SU-DHL-6 (cell line): ENCODE results near the gene PARVB.

ENCODE experiments used
- H2AFZ ChIP-seq: fragments of 200-600 bp; sonication (generic); 2 replicates; pipeline ENCODE4 v1.6.1; 2014; ENCODE audit warnings: low read depth, mild to moderate bottlenecking, moderate library complexity, mixed read lengths, antibody characterized with exemption, low read length; ENCODE audit not compliant: severe bottlenecking
- H3F3A ChIP-seq: fragments of 200-600 bp; shearing (Covaris generic); 2 replicates; pipeline ENCODE4 v1.6.0; 2016; ENCODE audit warnings: antibody characterized with exemption, mild to moderate bottlenecking; ENCODE audit not compliant: insufficient read depth
- H3K27ac ChIP-seq: fragments of 200-600 bp; sonication (generic); 2 replicates; pipeline ENCODE4 v1.5.1; 2016; ENCODE audit warnings: low read depth, mild to moderate bottlenecking, low read length, moderate library complexity, mixed read lengths
- H3K27me3 ChIP-seq: fragments of 200-600 bp; sonication (generic), shearing (Covaris generic); 2 replicates; pipeline ENCODE4 v1.6.0; 2014; ENCODE audit warnings: mild to moderate bottlenecking, low read length
- H3K36me3 ChIP-seq: fragments of 200-600 bp; sonication (generic); 2 replicates; pipeline ENCODE4 v1.6.1; 2014; ENCODE audit warnings: mild to moderate bottlenecking, low read length, mixed read lengths
- H3K4me2 ChIP-seq: fragments of 300-600, 200-600 bp; shearing (Covaris generic), sonication (generic); 2 replicates; pipeline ENCODE4 v1.6.0; 2014; ENCODE audit warnings: low read length, low read depth, mild to moderate bottlenecking; ENCODE audit not compliant: poor library complexity, severe bottlenecking
- H3K4me3 ChIP-seq: fragments of 200-600 bp; sonication (generic); 2 replicates; pipeline ENCODE4 v1.5.1; 2014; ENCODE audit warnings: antibody characterized with exemption, low read length, mild to moderate bottlenecking, mixed read lengths; ENCODE audit not compliant: insufficient read depth, poor library complexity, severe bottlenecking
- H3K79me2 ChIP-seq: fragments of 200-600 bp; sonication (generic); 2 replicates; pipeline ENCODE4 v1.6.1; 2014; ENCODE audit warnings: mild to moderate bottlenecking, low read length, moderate library complexity; ENCODE audit not compliant: insufficient read depth
- H3K9ac ChIP-seq: fragments of 200-600 bp; sonication (generic); 2 replicates; pipeline ENCODE4 v1.7.0; 2014; ENCODE audit warnings: mild to moderate bottlenecking, low read length
- H3K9me2 ChIP-seq: fragments of 200-600 bp; sonication (generic); replicated peaks from 2 replicates; pipeline ENCODE4 v1.6.1; 2014; ENCODE audit warnings: low read length; ENCODE audit not compliant: insufficient read depth
- H3K9me3 ChIP-seq: fragments of 200-600 bp; sonication (generic); 2 replicates; pipeline ENCODE4 v1.6.1; 2014; ENCODE audit warnings: low read length, mixed read lengths; ENCODE audit not compliant: insufficient read depth
- H4K20me1 ChIP-seq: fragments of 200-600 bp; sonication (generic); 2 replicates; pipeline ENCODE4 v1.6.1; 2014; ENCODE audit warnings: low read depth, mild to moderate bottlenecking, antibody characterized with exemption, low read length, moderate library complexity, mixed read lengths
- EZH2phosphoT487 ChIP-seq: fragments of 200-600 bp; sonication (generic), shearing (Covaris generic); conservative IDR thresholded peaks from 2 replicates; pipeline ENCODE4 v1.6.1; 2018; ENCODE audit warnings: mild to moderate bottlenecking, antibody characterized with exemption, low read length, moderate library complexity, mixed read lengths
- TF ChIP-seq, protein P1 (sequence below): fragments of 200-600 bp; sonication (generic); IDR thresholded peaks from one replicate; pipeline ENCODE4 v1.5.1; 2017; ENCODE audit warnings: antibody characterized with exemption, mild to moderate bottlenecking, low read length, moderate library complexity; ENCODE audit not compliant: insufficient read depth, poor library complexity, severe bottlenecking

Gene PARVB

DNA sequence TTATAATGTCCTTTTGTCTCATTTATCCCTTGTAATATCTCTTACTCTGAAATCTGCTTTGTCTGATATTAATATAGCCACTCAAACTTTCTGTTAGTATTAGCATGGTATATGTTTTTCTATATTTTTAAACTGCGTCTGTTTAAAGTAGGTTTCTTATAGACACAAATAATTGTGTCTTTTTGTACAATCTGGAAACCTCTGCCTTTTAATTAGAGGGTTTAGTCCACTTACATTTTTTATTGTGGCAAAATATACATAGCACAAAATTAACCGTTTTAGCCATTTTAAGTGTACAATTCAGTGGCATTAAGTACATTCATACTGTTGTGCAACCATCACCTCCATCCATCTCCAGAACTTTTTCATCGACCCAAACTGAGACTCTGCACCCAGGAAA is 185.2 kb downstream of the PARVB start:
- Histone ChIP-seq H3K9ac (no peak overlapping the region), H3K4me3 (no peak overlapping the region), H2AFZ (no peak overlapping the region), H3K36me3 (no peaks in the 10 kb centered on the region), H3K9me2 (no peaks in the 10 kb centered on the region), H4K20me1 (no peaks in the 10 kb centered on the region), H3K9me3 (no peaks in the 10 kb centered on the region), H3K4me2 (no peak overlapping the region), H3K79me2 (no peaks in the 10 kb centered on the region), H3K27ac (no peak overlapping the region), H3K27me3 (no peaks in the 10 kb centered on the region), H3F3A (no peaks in the 10 kb centered on the region)
- no peak for TF ChIP-seq EZH2phosphoT487
- TF ChIP-seq, protein P1, sequence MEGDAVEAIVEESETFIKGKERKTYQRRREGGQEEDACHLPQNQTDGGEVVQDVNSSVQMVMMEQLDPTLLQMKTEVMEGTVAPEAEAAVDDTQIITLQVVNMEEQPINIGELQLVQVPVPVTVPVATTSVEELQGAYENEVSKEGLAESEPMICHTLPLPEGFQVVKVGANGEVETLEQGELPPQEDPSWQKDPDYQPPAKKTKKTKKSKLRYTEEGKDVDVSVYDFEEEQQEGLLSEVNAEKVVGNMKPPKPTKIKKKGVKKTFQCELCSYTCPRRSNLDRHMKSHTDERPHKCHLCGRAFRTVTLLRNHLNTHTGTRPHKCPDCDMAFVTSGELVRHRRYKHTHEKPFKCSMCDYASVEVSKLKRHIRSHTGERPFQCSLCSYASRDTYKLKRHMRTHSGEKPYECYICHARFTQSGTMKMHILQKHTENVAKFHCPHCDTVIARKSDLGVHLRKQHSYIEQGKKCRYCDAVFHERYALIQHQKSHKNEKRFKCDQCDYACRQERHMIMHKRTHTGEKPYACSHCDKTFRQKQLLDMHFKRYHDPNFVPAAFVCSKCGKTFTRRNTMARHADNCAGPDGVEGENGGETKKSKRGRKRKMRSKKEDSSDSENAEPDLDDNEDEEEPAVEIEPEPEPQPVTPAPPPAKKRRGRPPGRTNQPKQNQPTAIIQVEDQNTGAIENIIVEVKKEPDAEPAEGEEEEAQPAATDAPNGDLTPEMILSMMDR, result no peak

DNA sequence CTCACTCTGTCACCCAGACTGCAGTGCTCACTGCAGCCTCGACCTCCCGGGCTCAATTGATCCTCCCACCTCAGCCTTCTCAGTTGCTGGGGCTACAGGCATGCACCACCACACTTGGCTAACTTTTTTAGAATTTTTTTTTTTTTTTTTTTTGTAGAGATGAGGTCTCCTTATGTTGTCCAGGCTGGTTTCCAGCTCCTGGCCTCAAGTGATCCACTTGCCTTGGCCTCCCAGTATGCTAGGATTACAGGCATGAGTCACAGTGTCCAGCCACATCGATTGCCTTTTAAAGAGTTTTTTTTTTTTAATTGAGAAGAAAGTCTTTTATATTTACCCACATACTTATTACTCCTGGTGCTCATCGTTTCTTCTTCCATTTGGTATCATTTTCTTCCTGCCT is 186.6 kb downstream of the PARVB start:
- no peaks in the 10 kb centered on the region for H3K27me3 ChIP-seq
- no peaks in the 10 kb centered on the region for H4K20me1 ChIP-seq
- no peaks in the 10 kb centered on the region for H3K9me3 ChIP-seq
- no peaks in the 10 kb centered on the region for H3K9me2 ChIP-seq
- no peak overlapping the region for H3K27ac ChIP-seq
- H3K4me3 ChIP-seq, result no peak overlapping the region
- TF ChIP-seq EZH2phosphoT487, result no peak
- TF ChIP-seq, protein P1, result no peak
- H2AFZ ChIP-seq, result no peak overlapping the region
- no peaks in the 10 kb centered on the region for H3K36me3 ChIP-seq
- no peak overlapping the region for H3K9ac ChIP-seq
- no peaks in the 10 kb centered on the region for H3F3A ChIP-seq
- H3K79me2 ChIP-seq, result no peaks in the 10 kb centered on the region
- no peak overlapping the region for H3K4me2 ChIP-seq

DNA sequence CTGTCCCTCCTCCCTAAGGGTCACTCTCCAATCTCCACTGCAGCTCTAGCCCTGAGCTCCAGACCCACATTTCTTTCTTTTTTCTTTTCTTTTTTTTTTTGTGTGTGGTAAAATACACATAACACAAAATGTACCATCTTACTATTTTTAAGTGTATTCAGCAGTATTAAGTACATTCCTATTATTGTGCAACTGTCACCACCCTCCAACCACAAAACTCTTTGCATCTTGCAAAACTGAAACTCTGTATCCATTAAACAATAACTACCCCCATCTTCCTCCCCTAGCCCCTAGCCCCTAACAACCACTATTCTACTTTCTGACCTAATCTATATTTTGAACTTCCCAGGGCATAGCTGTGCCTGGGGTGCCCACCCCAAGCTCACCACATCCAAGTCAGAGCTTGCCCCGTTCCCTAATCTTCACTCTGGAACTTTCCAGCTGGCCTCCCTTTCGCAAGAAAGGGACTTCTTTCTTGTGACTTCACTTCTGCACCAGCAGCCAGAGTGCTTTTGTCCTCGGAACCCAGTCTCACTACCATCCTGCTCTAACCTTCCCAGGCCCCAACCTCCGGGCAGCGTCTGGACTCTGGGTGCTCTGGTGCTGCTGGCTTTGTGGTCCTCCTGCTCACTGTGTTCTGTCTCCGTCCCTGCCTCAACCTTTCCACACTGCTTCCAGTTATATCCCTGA is 187.3 kb downstream of the PARVB start:
- no peaks in the 10 kb centered on the region for H3K36me3 ChIP-seq
- no peak overlapping the region for H3K4me2 ChIP-seq
- no peaks in the 10 kb centered on the region for H3K9me3 ChIP-seq
- no peak overlapping the region for H2AFZ ChIP-seq
- no peaks in the 10 kb centered on the region for H4K20me1 ChIP-seq
- no peaks in the 10 kb centered on the region for H3K9me2 ChIP-seq
- no peaks in the 10 kb centered on the region for H3K79me2 ChIP-seq
- H3K9ac ChIP-seq, result no peak overlapping the region
- H3K27ac ChIP-seq, result no peak overlapping the region
- no peak overlapping the region for H3K4me3 ChIP-seq
- no peak for TF ChIP-seq EZH2phosphoT487
- TF ChIP-seq, protein P1, result no peak
- H3K27me3 ChIP-seq, result no peaks in the 10 kb centered on the region
- no peaks in the 10 kb centered on the region for H3F3A ChIP-seq
